HL-60 (cell line): ENCODE results near the gene GPR84.

ENCODE experiments used
- POLR2AphosphoS5 ChIP-seq: IDR thresholded peaks from 2 replicates; pipeline ENCODE4 v1.6.1; 2012; ENCODE audit warnings: low read depth
- TF ChIP-seq, protein P1 (sequence below): IDR thresholded peaks from one replicate; pipeline ENCODE4 v1.5.1; 2011; ENCODE audit warnings: low read length, control low read depth, inconsistent platforms; ENCODE audit not compliant: insufficient read depth
- TF ChIP-seq, protein P2 (sequence below): IDR thresholded peaks from 2 replicates; pipeline ENCODE4 v1.6.1; 2012; ENCODE audit warnings: low read depth; ENCODE audit not compliant: insufficient replicate concordance

GRCh38 chr12:54386403-54387113 is 22.3 kb upstream of the GPR84 start:
- no peak for TF ChIP-seq POLR2AphosphoS5
- TF ChIP-seq, protein P1, sequence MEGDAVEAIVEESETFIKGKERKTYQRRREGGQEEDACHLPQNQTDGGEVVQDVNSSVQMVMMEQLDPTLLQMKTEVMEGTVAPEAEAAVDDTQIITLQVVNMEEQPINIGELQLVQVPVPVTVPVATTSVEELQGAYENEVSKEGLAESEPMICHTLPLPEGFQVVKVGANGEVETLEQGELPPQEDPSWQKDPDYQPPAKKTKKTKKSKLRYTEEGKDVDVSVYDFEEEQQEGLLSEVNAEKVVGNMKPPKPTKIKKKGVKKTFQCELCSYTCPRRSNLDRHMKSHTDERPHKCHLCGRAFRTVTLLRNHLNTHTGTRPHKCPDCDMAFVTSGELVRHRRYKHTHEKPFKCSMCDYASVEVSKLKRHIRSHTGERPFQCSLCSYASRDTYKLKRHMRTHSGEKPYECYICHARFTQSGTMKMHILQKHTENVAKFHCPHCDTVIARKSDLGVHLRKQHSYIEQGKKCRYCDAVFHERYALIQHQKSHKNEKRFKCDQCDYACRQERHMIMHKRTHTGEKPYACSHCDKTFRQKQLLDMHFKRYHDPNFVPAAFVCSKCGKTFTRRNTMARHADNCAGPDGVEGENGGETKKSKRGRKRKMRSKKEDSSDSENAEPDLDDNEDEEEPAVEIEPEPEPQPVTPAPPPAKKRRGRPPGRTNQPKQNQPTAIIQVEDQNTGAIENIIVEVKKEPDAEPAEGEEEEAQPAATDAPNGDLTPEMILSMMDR = no peak
- TF ChIP-seq, protein P2, sequence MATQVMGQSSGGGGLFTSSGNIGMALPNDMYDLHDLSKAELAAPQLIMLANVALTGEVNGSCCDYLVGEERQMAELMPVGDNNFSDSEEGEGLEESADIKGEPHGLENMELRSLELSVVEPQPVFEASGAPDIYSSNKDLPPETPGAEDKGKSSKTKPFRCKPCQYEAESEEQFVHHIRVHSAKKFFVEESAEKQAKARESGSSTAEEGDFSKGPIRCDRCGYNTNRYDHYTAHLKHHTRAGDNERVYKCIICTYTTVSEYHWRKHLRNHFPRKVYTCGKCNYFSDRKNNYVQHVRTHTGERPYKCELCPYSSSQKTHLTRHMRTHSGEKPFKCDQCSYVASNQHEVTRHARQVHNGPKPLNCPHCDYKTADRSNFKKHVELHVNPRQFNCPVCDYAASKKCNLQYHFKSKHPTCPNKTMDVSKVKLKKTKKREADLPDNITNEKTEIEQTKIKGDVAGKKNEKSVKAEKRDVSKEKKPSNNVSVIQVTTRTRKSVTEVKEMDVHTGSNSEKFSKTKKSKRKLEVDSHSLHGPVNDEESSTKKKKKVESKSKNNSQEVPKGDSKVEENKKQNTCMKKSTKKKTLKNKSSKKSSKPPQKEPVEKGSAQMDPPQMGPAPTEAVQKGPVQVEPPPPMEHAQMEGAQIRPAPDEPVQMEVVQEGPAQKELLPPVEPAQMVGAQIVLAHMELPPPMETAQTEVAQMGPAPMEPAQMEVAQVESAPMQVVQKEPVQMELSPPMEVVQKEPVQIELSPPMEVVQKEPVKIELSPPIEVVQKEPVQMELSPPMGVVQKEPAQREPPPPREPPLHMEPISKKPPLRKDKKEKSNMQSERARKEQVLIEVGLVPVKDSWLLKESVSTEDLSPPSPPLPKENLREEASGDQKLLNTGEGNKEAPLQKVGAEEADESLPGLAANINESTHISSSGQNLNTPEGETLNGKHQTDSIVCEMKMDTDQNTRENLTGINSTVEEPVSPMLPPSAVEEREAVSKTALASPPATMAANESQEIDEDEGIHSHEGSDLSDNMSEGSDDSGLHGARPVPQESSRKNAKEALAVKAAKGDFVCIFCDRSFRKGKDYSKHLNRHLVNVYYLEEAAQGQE = no peak
